Measurements from ENCODE around the gene UBE2L3.

UBE2L3 gene

GRCh38 chr22:21652547-21653545, 85.3 kb downstream of the UBE2L3 start:
- H3K27ac ChIP-seq (replicated peaks): no peak overlapping the region
- H3K27me3 ChIP-seq (ENCODE audit: insufficient read depth, poor library complexity, severe bottlenecking): no peaks in the 10 kb centered on the region
- no peak for DNase-seq (ENCODE audit: low read depth in 1 of 2, low spot score in 1 of 2)
- TF ChIP-seq REST (IDR thresholded peaks at IDR 0.05; ENCODE audit: insufficient replicate concordance, low read depth) (no peak), CTCF (IDR thresholded peaks at IDR 0.05; ENCODE audit: insufficient read depth, low read length) (no peak), SPI1 (IDR thresholded peaks at IDR 0.05; ENCODE audit: borderline replicate concordance, low read depth) (no peak), GABPA (IDR thresholded peaks at IDR 0.05; ENCODE audit: low read depth) (no peak), POLR2AphosphoS5 (IDR thresholded peaks at IDR 0.05; ENCODE audit: low read depth) (no peak)
- H3K4me3 ChIP-seq (replicated peaks; ENCODE audit: insufficient read depth, low read length): peak overlapping the region; percentile 54

GRCh38 chr22:21657020-21657359, 89.5 kb downstream of the UBE2L3 start:
- no peak for DNase-seq (ENCODE audit: low read depth in 1 of 2, low spot score in 1 of 2)
- TF ChIP-seq POLR2AphosphoS5 (IDR thresholded peaks at IDR 0.05; ENCODE audit: low read depth): no peak
- TF ChIP-seq REST (IDR thresholded peaks at IDR 0.05; ENCODE audit: insufficient replicate concordance, low read depth): no peak
- no peak for TF ChIP-seq GABPA (IDR thresholded peaks at IDR 0.05; ENCODE audit: low read depth)
- Histone ChIP-seq H3K4me3 (replicated peaks; ENCODE audit: insufficient read depth, low read length) (peak overlapping the region; percentile 56), H3K27ac (replicated peaks) (no peak overlapping the region), H3K27me3 (ENCODE audit: insufficient read depth, poor library complexity, severe bottlenecking) (no peaks in the 10 kb centered on the region)

GRCh38 chr22:21657360-21658032, 90.0 kb downstream of the UBE2L3 start:
- peak; percentile 5 for TF ChIP-seq CTCF (IDR thresholded peaks at IDR 0.05; ENCODE audit: insufficient read depth, low read length)
- no peak for TF ChIP-seq GABPA (IDR thresholded peaks at IDR 0.05; ENCODE audit: low read depth)
- H3K4me3 ChIP-seq (replicated peaks; ENCODE audit: insufficient read depth, low read length): peak overlapping the region; percentile 56
- H3K27ac ChIP-seq (replicated peaks): no peak overlapping the region
- peak; percentile 63 to 81 for DNase-seq (ENCODE audit: low read depth in 1 of 2, low spot score in 1 of 2)
- H3K27me3 ChIP-seq (ENCODE audit: insufficient read depth, poor library complexity, severe bottlenecking): no peaks in the 10 kb centered on the region

GRCh38 chr22:21659864-21660525, 92.5 kb downstream of the UBE2L3 start:
- Histone ChIP-seq H3K27ac (replicated peaks) (no peak overlapping the region), H3K4me3 (replicated peaks; ENCODE audit: insufficient read depth, low read length) (no peak overlapping the region), H3K27me3 (ENCODE audit: insufficient read depth, poor library complexity, severe bottlenecking) (no peaks in the 10 kb centered on the region)
- DNase-seq (ENCODE audit: low read depth in 1 of 2, low spot score in 1 of 2): no peak
- no peak for TF ChIP-seq GABPA (IDR thresholded peaks at IDR 0.05; ENCODE audit: low read depth)
